RKO (cell line): ENCODE measurements around the gene SAMD4B.

Experiments
- DNase-seq: peaks from one replicate; pipeline ENCODE4 v3.0.0-alpha.2; 2016; ENCODE audit warnings: low spot score

The SAMD4B gene

GRCh38 chr19:39425744-39426143 is 83.5 kb downstream of the SAMD4B start:
- no peak for DNase-seq

- DNase-seq, result no peak
These were observed 83.9 kb downstream of the SAMD4B start for GRCh38 chr19:39426170-39426569.

DNA sequence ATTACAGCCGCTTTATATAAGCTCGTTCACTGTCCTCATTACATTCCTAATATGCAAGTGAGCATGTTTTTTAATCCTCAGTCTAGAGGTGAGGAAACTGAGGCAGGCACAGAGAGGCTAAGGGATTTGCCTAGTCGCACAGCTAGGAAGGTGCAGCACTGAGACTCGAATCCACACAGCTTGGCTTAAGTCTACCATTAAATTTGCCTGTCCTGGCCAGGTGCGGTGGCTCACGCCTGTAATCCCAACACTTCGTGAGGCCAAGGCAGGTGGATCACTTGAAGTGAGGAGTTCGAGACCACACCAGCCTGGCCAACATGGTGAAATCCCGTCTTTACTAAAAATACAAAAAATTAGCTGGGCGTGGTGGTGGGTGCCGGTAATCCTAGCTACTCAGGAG is 85.5 kb downstream of the SAMD4B start:
- no peak for DNase-seq

- no peak for DNase-seq
These were observed 86.3 kb downstream of the SAMD4B start for GRCh38 chr19:39428283-39429112.

DNA sequence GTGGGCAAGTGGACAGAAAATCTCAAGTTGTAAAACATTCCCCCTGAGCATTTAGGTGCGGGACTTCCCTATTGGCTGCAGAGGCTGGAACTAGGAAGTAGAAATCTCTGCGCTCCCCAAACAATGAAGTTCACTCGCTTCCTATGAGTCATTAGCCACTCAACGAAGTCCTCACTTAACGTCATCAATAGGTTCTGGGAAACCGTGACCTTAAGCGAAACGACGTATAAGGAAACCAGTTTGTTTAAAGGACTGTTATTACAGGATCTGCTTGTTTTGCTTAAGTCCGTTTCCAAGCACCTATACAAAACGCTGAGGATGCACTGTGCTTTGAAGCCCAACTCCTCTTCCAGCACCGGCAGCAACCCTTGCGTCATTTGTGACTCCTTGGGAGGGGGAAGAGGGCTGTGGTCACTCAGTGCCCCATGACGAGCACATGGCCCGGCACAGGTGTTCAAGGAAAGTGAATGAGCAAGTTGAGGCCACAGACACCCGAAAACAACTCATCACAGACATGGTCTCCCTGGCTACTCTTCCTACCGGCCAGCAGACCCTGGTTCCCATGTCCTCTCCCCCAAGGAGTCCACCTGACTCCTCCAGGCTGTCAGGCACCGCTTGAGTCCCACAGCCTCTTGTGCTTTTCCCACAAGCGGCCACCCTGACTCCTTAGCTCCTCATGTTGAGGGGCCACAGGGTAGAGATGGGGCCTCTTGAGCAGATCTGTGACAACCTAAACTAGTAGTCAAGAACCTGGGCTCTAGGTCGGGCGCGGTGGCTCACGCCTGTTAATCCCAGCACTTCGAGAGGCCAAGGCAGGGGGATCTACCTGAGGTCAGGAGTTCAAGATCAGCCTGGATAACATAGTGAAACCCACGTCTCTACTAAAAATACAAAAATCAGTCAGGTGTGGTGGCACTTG is 88.7 kb downstream of the SAMD4B start:
- DNase-seq, result peak; percentile 98

DNA sequence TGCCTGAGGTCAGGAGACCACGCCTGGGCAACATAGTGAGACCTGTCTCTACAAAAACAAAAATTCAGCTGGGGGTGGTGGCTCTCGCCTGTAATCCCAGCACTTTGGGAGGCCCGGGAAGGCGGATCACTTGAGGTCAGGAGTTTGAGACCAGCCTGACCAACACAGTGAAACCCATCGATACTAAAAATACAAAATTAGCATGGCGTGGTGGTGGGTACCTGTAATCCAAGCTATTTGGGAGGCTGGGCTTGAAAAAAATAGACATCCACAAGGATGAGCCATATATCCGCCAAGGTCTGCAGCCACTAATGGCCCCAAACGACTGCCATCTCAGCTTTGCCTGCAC is 90.4 kb downstream of the SAMD4B start:
- DNase-seq, result peak; percentile 20

- DNase-seq, result no peak
These were observed 91.4 kb downstream of the SAMD4B start for GRCh38 chr19:39433480-39434079.

DNA sequence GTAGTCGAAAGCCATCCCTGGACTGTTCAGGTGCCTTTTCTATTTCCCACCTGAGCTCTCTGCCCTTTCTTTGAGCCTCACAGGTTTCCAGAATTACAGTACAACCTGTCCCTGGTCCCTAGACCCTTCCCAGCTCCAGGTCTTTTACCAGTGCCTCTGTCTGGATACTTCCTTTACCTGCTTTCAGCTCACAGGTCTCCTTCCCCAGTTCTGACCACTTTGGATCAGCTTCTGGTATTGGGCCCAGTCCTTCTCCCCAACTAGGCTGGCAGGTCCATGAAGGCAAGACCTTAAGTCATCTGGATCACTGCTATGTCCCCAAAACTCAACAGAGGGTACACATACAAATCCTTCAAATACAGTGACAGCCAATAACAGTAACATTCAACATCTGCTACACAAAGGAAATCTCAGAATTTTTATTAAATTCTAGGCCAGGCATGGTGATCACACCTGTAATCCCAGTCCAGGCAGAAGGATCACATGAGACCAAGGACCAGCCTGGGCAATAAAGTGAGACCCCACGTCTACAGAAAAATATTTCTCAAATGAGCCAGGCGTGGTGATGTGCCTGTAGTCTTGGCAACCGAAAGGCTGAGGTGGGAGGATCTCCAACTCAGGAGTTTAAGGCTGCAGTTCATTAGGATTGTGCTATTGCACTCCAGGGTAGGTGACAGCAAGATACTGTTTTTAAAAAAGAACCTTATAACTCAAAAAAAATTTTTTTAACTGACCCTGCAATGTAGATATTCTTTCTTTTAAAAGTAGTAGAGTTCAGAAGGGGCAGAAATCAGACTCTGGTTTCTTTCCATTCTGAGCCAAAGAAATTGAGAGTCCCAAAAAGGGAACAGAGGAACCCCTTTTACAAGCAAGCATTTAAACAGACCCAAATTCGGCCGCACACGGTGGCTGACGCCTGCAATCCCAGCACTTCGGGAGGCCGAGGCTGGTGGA is 92.2 kb downstream of the SAMD4B start:
- peak; percentile 69 for DNase-seq
